ENCODE measurements around the gene MROH2A. TPM values are rescaled to one million over a fixed set of nuclear protein-coding genes. Genes with fewer than 3 reads are reported as not detected.

MROH2A gene
- total and polyA plus RNA-seq, 2 experiments from 2014 or later = not detected

GRCh38 chr2:233794128-233794658 lies 16.1 kb downstream of the MROH2A start:
- 50 to 53% methylated on average over 17 of the region's 17 CpGs for WGBS, 2 experiments (ENCODE audit: low coverage in 1 of 2, low lambda C conversion rate in 2 of 2, missing lambda C conversion rate in 2 of 2)
- Histone ChIP-seq H3K4me2 (ENCODE audit: unreplicated experiment) (no peak overlapping the region), H3K27ac (no peak overlapping the region), H3F3A (ENCODE audit: insufficient read depth) (no peaks in the 10 kb centered on the region), H4K20me1 (ENCODE audit: insufficient read depth) (no peaks in the 10 kb centered on the region), H3K4me1 (ENCODE audit: insufficient read depth) (no peaks in the 10 kb centered on the region), H3K79me2 (ENCODE audit: insufficient read depth) (no peaks in the 10 kb centered on the region), H3K27me3 (replicated peaks; ENCODE audit: insufficient read depth) (peaks cover 25% of the 10 kb centered on the region; the same call in 1 of the 2 replicates), H3K9me2 (ENCODE audit: insufficient read depth) (no peaks in the 10 kb centered on the region), H3K36me3 (ENCODE audit: low read depth) (no peaks in the 10 kb centered on the region), H3K9me3 (ENCODE audit: low read depth) (no peaks in the 10 kb centered on the region), H2AFZ (no peak overlapping the region), H3K4me3 (no peak overlapping the region), H3K9ac (no peak overlapping the region)
- no peak for DNase-seq
- TF ChIP-seq EZH2 (IDR thresholded peaks at IDR 0.05; ENCODE audit: insufficient read depth, poor library complexity, severe bottlenecking) (no peak), EZH2phosphoT487 (IDR thresholded peaks at IDR 0.05; ENCODE audit: insufficient read depth, low read depth) (no peak)
- in situ Hi-C loops (cut with MboI) = no loop called here

- Histone ChIP-seq H3K9ac (no peak overlapping the region), H2AFZ (no peak overlapping the region), H3K4me1 (ENCODE audit: insufficient read depth) (no peaks in the 10 kb centered on the region), H3K9me3 (ENCODE audit: low read depth) (no peaks in the 10 kb centered on the region), H3K4me2 (ENCODE audit: unreplicated experiment) (no peak overlapping the region), H3K36me3 (ENCODE audit: low read depth) (no peaks in the 10 kb centered on the region), H3K79me2 (ENCODE audit: insufficient read depth) (no peaks in the 10 kb centered on the region), H3K27me3 (replicated peaks; ENCODE audit: insufficient read depth) (peaks cover 25% of the 10 kb centered on the region; the same call in 1 of the 2 replicates), H3F3A (ENCODE audit: insufficient read depth) (no peaks in the 10 kb centered on the region), H3K9me2 (ENCODE audit: insufficient read depth) (no peaks in the 10 kb centered on the region), H3K4me3 (no peak overlapping the region), H3K27ac (no peak overlapping the region), H4K20me1 (ENCODE audit: insufficient read depth) (no peaks in the 10 kb centered on the region)
- DNase-seq = no peak
- TF ChIP-seq EZH2phosphoT487 (IDR thresholded peaks at IDR 0.05; ENCODE audit: insufficient read depth, low read depth) = no peak
- TF ChIP-seq EZH2 (IDR thresholded peaks at IDR 0.05; ENCODE audit: insufficient read depth, poor library complexity, severe bottlenecking) = no peak
- 66 to 71% methylated on average over 12 to 13 of the region's 13 CpGs for WGBS, 2 experiments (ENCODE audit: low coverage in 1 of 2, low lambda C conversion rate in 2 of 2, missing lambda C conversion rate in 2 of 2)
- in situ Hi-C loops (cut with MboI) = no loop called here
These were observed 17.6 kb downstream of the MROH2A start for GRCh38 chr2:233795735-233796171.

- Histone ChIP-seq H3K36me3 (ENCODE audit: low read depth) (no peaks in the 10 kb centered on the region), H3K27ac (no peak overlapping the region), H3K9me3 (ENCODE audit: low read depth) (no peaks in the 10 kb centered on the region), H3K4me1 (ENCODE audit: insufficient read depth) (no peaks in the 10 kb centered on the region), H3F3A (ENCODE audit: insufficient read depth) (no peaks in the 10 kb centered on the region), H3K4me3 (no peak overlapping the region), H3K79me2 (ENCODE audit: insufficient read depth) (no peaks in the 10 kb centered on the region), H4K20me1 (ENCODE audit: insufficient read depth) (no peaks in the 10 kb centered on the region), H3K27me3 (replicated peaks; ENCODE audit: insufficient read depth) (peaks cover 25% of the 10 kb centered on the region; the same call in 1 of the 2 replicates), H3K9ac (no peak overlapping the region), H3K9me2 (ENCODE audit: insufficient read depth) (no peaks in the 10 kb centered on the region), H2AFZ (no peak overlapping the region), H3K4me2 (ENCODE audit: unreplicated experiment) (no peak overlapping the region)
- DNase-seq = no peak
- 17 to 20% methylated on average over 7 to 9 of the region's 9 CpGs for WGBS, 2 experiments (ENCODE audit: low coverage in 1 of 2, low lambda C conversion rate in 2 of 2, missing lambda C conversion rate in 2 of 2)
- no peak for TF ChIP-seq EZH2 (IDR thresholded peaks at IDR 0.05; ENCODE audit: insufficient read depth, poor library complexity, severe bottlenecking)
- TF ChIP-seq EZH2phosphoT487 (IDR thresholded peaks at IDR 0.05; ENCODE audit: insufficient read depth, low read depth) = no peak
- in situ Hi-C loops (cut with MboI) = no loop called here
These were observed 18.1 kb downstream of the MROH2A start for GRCh38 chr2:233796254-233796653.

GRCh38 chr2:233798335-233799086 lies 20.4 kb downstream of the MROH2A start:
- Histone ChIP-seq H3K27ac (no peak overlapping the region), H2AFZ (no peak overlapping the region), H4K20me1 (ENCODE audit: insufficient read depth) (no peaks in the 10 kb centered on the region), H3K36me3 (ENCODE audit: low read depth) (no peaks in the 10 kb centered on the region), H3K79me2 (ENCODE audit: insufficient read depth) (no peaks in the 10 kb centered on the region), H3F3A (ENCODE audit: insufficient read depth) (no peaks in the 10 kb centered on the region), H3K27me3 (replicated peaks; ENCODE audit: insufficient read depth) (peaks cover 23% of the 10 kb centered on the region), H3K4me1 (ENCODE audit: insufficient read depth) (no peaks in the 10 kb centered on the region), H3K4me2 (ENCODE audit: unreplicated experiment) (no peak overlapping the region), H3K9ac (no peak overlapping the region), H3K9me2 (ENCODE audit: insufficient read depth) (no peaks in the 10 kb centered on the region), H3K9me3 (ENCODE audit: low read depth) (no peaks in the 10 kb centered on the region), H3K4me3 (no peak overlapping the region)
- WGBS, 2 experiments (ENCODE audit: low coverage in 1 of 2, low lambda C conversion rate in 2 of 2, missing lambda C conversion rate in 2 of 2) = 28 to 32% methylated on average over 14 of the region's 14 CpGs
- in situ Hi-C loops (cut with MboI) = no loop called here
- DNase-seq = no peak
- no peak for TF ChIP-seq EZH2phosphoT487 (IDR thresholded peaks at IDR 0.05; ENCODE audit: insufficient read depth, low read depth)
